Measurements from ENCODE around the gene CLIC5.

CLIC5 gene

GRCh38 chr6:45882671-45883070, 133.0 kb downstream of the CLIC5 start:
- DNase-seq = no peak

GRCh38 chr6:45881705-45882467, 133.8 kb downstream of the CLIC5 start:
- DNase-seq = no peak

- no peak for DNase-seq
Observed at GRCh38 chr6:45880676-45881075, 135.0 kb downstream of the CLIC5 start.

- DNase-seq = no peak
Observed at GRCh38 chr6:45880159-45880558, 135.5 kb downstream of the CLIC5 start.

- DNase-seq = peak in 1 of 2 experiments; percentile 40
Observed at GRCh38 chr6:45877970-45878590, 137.6 kb downstream of the CLIC5 start.

GRCh38 chr6:45872827-45873365, 142.8 kb downstream of the CLIC5 start:
- DNase-seq = no peak

GRCh38 chr6:45870531-45870930, 145.1 kb downstream of the CLIC5 start:
- DNase-seq = no peak

- DNase-seq = no peak
Observed at GRCh38 chr6:45864651-45865050, 151.0 kb downstream of the CLIC5 start.

- DNase-seq = no peak
Observed at GRCh38 chr6:45858691-45859090, 157.0 kb downstream of the CLIC5 start.

GRCh38 chr6:45857827-45858226, 157.8 kb downstream of the CLIC5 start:
- no peak for DNase-seq

- DNase-seq = no peak
Observed at GRCh38 chr6:45855642-45856394, 159.8 kb downstream of the CLIC5 start.

GRCh38 chr6:45854149-45854742, 161.4 kb downstream of the CLIC5 start:
- DNase-seq = no peak

- no peak for DNase-seq
Observed at GRCh38 chr6:45851034-45851400, 164.6 kb downstream of the CLIC5 start.

- DNase-seq = no peak
Observed at GRCh38 chr6:45850378-45851033, 165.2 kb downstream of the CLIC5 start.

- peak in 1 of 2 experiments; percentile 11 for DNase-seq
Observed at GRCh38 chr6:45845567-45845966, 170.1 kb downstream of the CLIC5 start.

GRCh38 chr6:45844986-45845385, 170.7 kb downstream of the CLIC5 start:
- DNase-seq = no peak

GRCh38 chr6:45843848-45844521, 171.7 kb downstream of the CLIC5 start:
- DNase-seq = no peak

- DNase-seq = no peak
Observed at GRCh38 chr6:45841062-45841461, 174.6 kb downstream of the CLIC5 start.

- DNase-seq = no peak
Observed at GRCh38 chr6:45838996-45839395, 176.7 kb downstream of the CLIC5 start.

- DNase-seq = no peak
Observed at GRCh38 chr6:45838451-45838850, 177.2 kb downstream of the CLIC5 start.

- DNase-seq = no peak
Observed at GRCh38 chr6:45837541-45838200, 178.0 kb downstream of the CLIC5 start.

GRCh38 chr6:45836984-45837383, 178.7 kb downstream of the CLIC5 start:
- DNase-seq = no peak

Measured in NCI-H526 (cell line).